Measurements from ENCODE around the gene RALBP1.

RALBP1 gene

GRCh38 chr18:9562584-9562983 lies 87.3 kb downstream of the RALBP1 start:
- no peaks in the 10 kb centered on the region for H3K27me3 Mint-ChIP-seq
- H3K36me3 Mint-ChIP-seq (ENCODE audit: low read depth) = peaks cover 21% of the 10 kb centered on the region
- ATAC-seq (no peak), DNase-seq (no peak)
- no peaks in the 10 kb centered on the region for H3K4me1 Mint-ChIP-seq
- H3K9me3 Mint-ChIP-seq = no peaks in the 10 kb centered on the region
- H3K27ac Mint-ChIP-seq = no peak overlapping the region
- no peak overlapping the region for H3K4me3 Mint-ChIP-seq

GRCh38 chr18:9563331-9563730 lies 88.0 kb downstream of the RALBP1 start:
- H3K4me3 Mint-ChIP-seq = no peak overlapping the region
- H3K27ac Mint-ChIP-seq = no peak overlapping the region
- ATAC-seq = no peak
- DNase-seq = no peak
- H3K9me3 Mint-ChIP-seq = no peaks in the 10 kb centered on the region
- H3K27me3 Mint-ChIP-seq = no peaks in the 10 kb centered on the region
- no peaks in the 10 kb centered on the region for H3K4me1 Mint-ChIP-seq
- H3K36me3 Mint-ChIP-seq (ENCODE audit: low read depth) = peaks cover 18% of the 10 kb centered on the region

- no peak overlapping the region for H3K4me3 Mint-ChIP-seq
- H3K36me3 Mint-ChIP-seq (ENCODE audit: low read depth) = peaks cover 18% of the 10 kb centered on the region
- no peak for ATAC-seq
- no peaks in the 10 kb centered on the region for H3K4me1 Mint-ChIP-seq
- DNase-seq = no peak
- no peaks in the 10 kb centered on the region for H3K9me3 Mint-ChIP-seq
- H3K27me3 Mint-ChIP-seq = no peaks in the 10 kb centered on the region
- no peak overlapping the region for H3K27ac Mint-ChIP-seq
Observed at GRCh38 chr18:9565407-9565806, 90.1 kb downstream of the RALBP1 start.

- Mint-ChIP-seq H3K9me3 (no peaks in the 10 kb centered on the region), H3K27ac (no peak overlapping the region), H3K27me3 (no peaks in the 10 kb centered on the region), H3K4me1 (no peaks in the 10 kb centered on the region), H3K4me3 (no peak overlapping the region), H3K36me3 (ENCODE audit: low read depth) (peaks cover 18% of the 10 kb centered on the region)
- DNase-seq (no peak), ATAC-seq (no peak)
Observed at GRCh38 chr18:9568186-9568585, 92.9 kb downstream of the RALBP1 start.

GRCh38 chr18:9569178-9569577 lies 93.9 kb downstream of the RALBP1 start:
- no peaks in the 10 kb centered on the region for H3K9me3 Mint-ChIP-seq
- no peaks in the 10 kb centered on the region for H3K27me3 Mint-ChIP-seq
- no peak for DNase-seq
- H3K4me3 Mint-ChIP-seq = no peak overlapping the region
- peaks cover 18% of the 10 kb centered on the region for H3K36me3 Mint-ChIP-seq (ENCODE audit: low read depth)
- no peak overlapping the region for H3K27ac Mint-ChIP-seq
- no peaks in the 10 kb centered on the region for H3K4me1 Mint-ChIP-seq
- no peak for ATAC-seq

- Mint-ChIP-seq H3K36me3 (ENCODE audit: low read depth) (peaks cover 18% of the 10 kb centered on the region), H3K27me3 (no peaks in the 10 kb centered on the region), H3K4me1 (no peaks in the 10 kb centered on the region), H3K27ac (no peak overlapping the region), H3K9me3 (no peaks in the 10 kb centered on the region), H3K4me3 (no peak overlapping the region)
- no peak for DNase-seq
- ATAC-seq = no peak
Observed at GRCh38 chr18:9570255-9570654, 94.9 kb downstream of the RALBP1 start.

- Mint-ChIP-seq H3K27ac (no peak overlapping the region), H3K9me3 (no peaks in the 10 kb centered on the region)
Observed at GRCh38 chr18:9571546-9571945, 96.2 kb downstream of the RALBP1 start.

GRCh38 chr18:9574473-9575115 lies 99.3 kb downstream of the RALBP1 start:
- peaks cover 13% of the 10 kb centered on the region for H3K36me3 Mint-ChIP-seq (ENCODE audit: low read depth)
- no peaks in the 10 kb centered on the region for H3K9me3 Mint-ChIP-seq
- H3K27me3 Mint-ChIP-seq = no peaks in the 10 kb centered on the region
- ATAC-seq = no peak
- H3K4me1 Mint-ChIP-seq = no peaks in the 10 kb centered on the region
- no peak for DNase-seq
- H3K27ac Mint-ChIP-seq = no peak overlapping the region
- no peak overlapping the region for H3K4me3 Mint-ChIP-seq

More at GRCh38 chr18:9571546-9571945, 96.2 kb downstream of the RALBP1 start:
- Mint-ChIP-seq H3K27me3 (no peaks in the 10 kb centered on the region), H3K4me3 (no peak overlapping the region), H3K36me3 (ENCODE audit: low read depth) (peaks cover 21% of the 10 kb centered on the region), H3K4me1 (no peaks in the 10 kb centered on the region)
- DNase-seq (no peak), ATAC-seq (no peak)

- no peaks in the 10 kb centered on the region for H3K27me3 Mint-ChIP-seq
- no peak overlapping the region for H3K27ac Mint-ChIP-seq
- DNase-seq (peak; percentile 8), ATAC-seq (no peak)
- H3K4me1 Mint-ChIP-seq = no peaks in the 10 kb centered on the region
- no peaks in the 10 kb centered on the region for H3K9me3 Mint-ChIP-seq
- no peak overlapping the region for H3K4me3 Mint-ChIP-seq
- peaks cover 12% of the 10 kb centered on the region for H3K36me3 Mint-ChIP-seq (ENCODE audit: low read depth)
Observed at GRCh38 chr18:9575558-9575957, 100.2 kb downstream of the RALBP1 start.

GRCh38 chr18:9577361-9577760 lies 102.0 kb downstream of the RALBP1 start:
- ATAC-seq (no peak), DNase-seq (no peak)
- Mint-ChIP-seq H3K9me3 (no peaks in the 10 kb centered on the region), H3K4me3 (no peak overlapping the region), H3K36me3 (ENCODE audit: low read depth) (peaks cover 24% of the 10 kb centered on the region), H3K27me3 (no peaks in the 10 kb centered on the region), H3K4me1 (no peaks in the 10 kb centered on the region), H3K27ac (no peak overlapping the region)

GRCh38 chr18:9578306-9578705 lies 103.0 kb downstream of the RALBP1 start:
- Mint-ChIP-seq H3K4me1 (no peaks in the 10 kb centered on the region), H3K9me3 (no peaks in the 10 kb centered on the region), H3K27me3 (no peaks in the 10 kb centered on the region), H3K36me3 (ENCODE audit: low read depth) (peaks cover 32% of the 10 kb centered on the region), H3K27ac (no peak overlapping the region), H3K4me3 (no peak overlapping the region)
- DNase-seq (no peak), ATAC-seq (no peak)

GRCh38 chr18:9581667-9582066 lies 106.4 kb downstream of the RALBP1 start:
- H3K4me1 Mint-ChIP-seq = no peaks in the 10 kb centered on the region
- H3K4me3 Mint-ChIP-seq = no peak overlapping the region
- H3K27me3 Mint-ChIP-seq = no peaks in the 10 kb centered on the region
- peaks cover 45% of the 10 kb centered on the region for H3K36me3 Mint-ChIP-seq (ENCODE audit: low read depth)
- ATAC-seq (no peak), DNase-seq (no peak)
- H3K27ac Mint-ChIP-seq = no peak overlapping the region
- no peaks in the 10 kb centered on the region for H3K9me3 Mint-ChIP-seq

GRCh38 chr18:9586814-9587213 lies 111.5 kb downstream of the RALBP1 start:
- Mint-ChIP-seq H3K9me3 (no peaks in the 10 kb centered on the region), H3K27me3 (no peaks in the 10 kb centered on the region), H3K4me1 (no peaks in the 10 kb centered on the region), H3K36me3 (ENCODE audit: low read depth) (peaks cover 52% of the 10 kb centered on the region), H3K27ac (no peak overlapping the region), H3K4me3 (no peak overlapping the region)
- ATAC-seq = no peak
- DNase-seq = no peak
